NCI-H2196 (cell line): ENCODE data around the gene NT5DC4.

Source experiments
- DNase-seq: peaks from one replicate; lab custom pipeline; 2025; ENCODE audit not compliant: unreplicated experiment; lab: John Stamatoyannopoulos, UW

NT5DC4 gene

DNA sequence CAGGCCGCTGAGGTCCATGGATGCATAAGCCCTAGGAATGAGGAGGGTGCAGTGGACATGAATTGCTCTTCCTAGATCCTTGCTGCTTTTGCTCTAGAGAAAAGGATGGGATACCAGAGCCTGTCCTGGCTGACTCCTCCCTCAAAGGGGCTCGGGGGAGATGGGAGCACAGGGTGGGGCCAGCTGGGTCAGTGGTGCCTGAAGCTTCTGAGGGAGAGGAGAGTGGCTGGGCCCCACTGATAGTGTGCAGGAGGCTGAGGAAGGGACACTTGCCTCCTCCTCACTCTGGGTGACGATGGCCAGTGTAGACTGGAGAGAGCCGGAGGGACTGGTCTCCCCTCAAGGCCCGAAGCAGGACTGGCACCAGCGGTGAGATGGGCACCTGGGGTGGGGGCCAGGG is at the start of gene NT5DC4:
TSS of gene NT5DC4 (plus strand) at position 236 of the 400 bp plus-strand sequence. CDS start at position 296, 60 bp downstream.
- no peak for DNase-seq

DNA sequence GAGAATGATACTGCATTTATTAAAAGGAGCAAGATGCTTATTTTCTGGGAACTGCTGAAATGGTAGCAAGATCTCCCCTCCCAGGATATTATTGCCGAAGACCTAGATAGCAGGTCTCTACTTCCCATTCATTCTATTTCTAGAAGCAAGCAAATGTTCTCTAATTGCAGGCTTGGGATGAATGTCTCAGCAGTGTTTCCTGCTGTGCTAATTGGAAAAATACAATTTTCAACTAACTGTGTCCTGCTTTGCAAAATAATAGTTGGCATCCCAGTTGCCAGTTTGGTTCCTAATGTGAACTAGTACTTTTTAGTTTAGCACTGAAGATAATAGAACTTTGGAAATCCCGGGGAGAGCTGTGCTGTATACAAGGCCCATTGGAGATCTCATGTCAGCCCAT is 49.0 kb upstream of the NT5DC4 start:
- DNase-seq, result no peak

- DNase-seq, result no peak
Observed at GRCh38 chr2:112673008-112673407, 47.8 kb upstream of the NT5DC4 start.

- no peak for DNase-seq
Observed at GRCh38 chr2:112674229-112674628, 46.6 kb upstream of the NT5DC4 start.

DNA sequence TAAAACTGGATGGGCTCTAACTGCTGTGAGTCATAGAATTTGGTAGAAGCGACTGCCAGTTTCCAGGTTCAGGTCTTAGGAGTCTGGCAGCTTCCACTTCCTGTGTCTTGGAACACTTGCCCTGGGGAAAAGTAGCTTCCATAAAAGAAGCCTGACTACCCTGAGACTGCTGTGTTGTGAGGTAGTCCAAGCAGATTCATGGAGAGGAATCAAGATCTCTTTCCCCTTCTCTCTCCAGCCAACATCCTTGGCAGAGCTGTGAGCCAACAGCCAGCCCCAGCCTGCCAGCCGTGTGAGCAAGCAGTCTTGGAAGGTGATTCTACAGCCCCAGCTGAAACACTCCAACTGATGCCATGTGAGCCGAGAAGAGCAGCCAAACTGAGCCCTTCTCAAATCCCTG is 41.3 kb upstream of the NT5DC4 start:
- DNase-seq, result no peak

GRCh38 chr2:112680666-112681101 is 40.1 kb upstream of the NT5DC4 start:
- no peak for DNase-seq

GRCh38 chr2:112682101-112682500 is 38.7 kb upstream of the NT5DC4 start:
- DNase-seq, result no peak

DNA sequence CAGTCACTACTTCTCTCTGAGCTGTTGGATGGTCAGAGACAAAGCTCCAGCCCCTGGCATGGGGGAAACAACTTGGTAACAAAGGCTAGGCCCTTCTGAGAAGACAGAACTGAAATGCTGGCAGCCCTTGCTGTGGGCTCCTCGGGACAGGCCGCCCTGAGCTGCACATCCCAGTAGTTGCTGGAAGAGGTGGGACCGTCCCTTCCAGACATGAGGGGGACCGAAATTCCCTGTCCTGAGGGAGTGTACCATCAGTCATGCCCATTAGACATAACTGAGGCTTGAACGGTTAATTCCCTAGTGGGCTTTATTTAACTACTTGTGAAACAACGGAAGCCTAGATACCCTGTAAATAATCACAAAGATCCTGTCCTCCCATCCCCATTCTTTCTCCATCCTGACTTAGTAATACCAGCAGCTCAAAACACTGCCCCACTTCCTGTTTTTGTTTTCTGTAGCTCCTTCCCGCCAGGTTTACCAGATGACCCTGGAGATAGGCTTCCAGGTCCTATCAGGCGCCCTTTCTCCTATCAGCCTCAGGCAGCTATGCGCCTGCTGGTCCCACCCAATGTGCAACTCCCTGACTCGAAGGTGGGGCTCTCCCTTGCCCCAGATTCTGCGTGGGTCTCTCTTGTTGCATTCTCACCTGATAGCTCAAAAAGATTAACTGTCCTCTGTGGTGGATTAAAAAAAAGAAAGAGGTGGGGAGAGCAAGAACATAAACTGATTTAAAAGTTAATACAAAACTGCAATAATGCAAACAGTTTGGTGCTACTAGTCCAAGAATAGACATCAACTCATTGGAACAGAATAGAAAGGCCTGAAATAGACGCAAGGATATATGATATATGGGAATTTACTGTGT is 37.0 kb upstream of the NT5DC4 start:
- DNase-seq, result no peak

GRCh38 chr2:112684415-112684775 is 36.4 kb upstream of the NT5DC4 start:
- DNase-seq, result no peak

- no peak for DNase-seq
Observed at GRCh38 chr2:112685271-112685884, 35.4 kb upstream of the NT5DC4 start.

GRCh38 chr2:112686348-112687217 is 34.2 kb upstream of the NT5DC4 start:
- no peak for DNase-seq

DNA sequence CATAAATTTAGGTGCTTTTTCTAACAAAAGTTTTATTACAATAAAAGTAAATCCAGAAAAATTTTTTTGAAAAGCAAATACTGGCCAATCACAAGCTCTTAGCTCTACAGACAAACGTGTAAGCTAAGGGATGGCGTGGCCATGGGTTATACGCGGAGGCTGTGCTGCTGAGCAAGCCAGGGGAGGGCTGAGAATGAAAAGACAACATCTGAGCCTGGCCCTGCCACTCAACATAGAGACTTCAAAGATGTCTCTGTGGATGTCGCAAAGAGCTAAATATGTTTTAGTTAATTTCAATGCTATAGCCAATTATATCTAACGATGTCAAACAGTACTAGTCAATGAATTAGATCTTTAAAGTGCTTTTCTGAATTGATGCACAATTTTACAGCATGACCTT is 33.3 kb upstream of the NT5DC4 start:
- no peak for DNase-seq

GRCh38 chr2:112688086-112688880 is 32.5 kb upstream of the NT5DC4 start:
- no peak for DNase-seq

GRCh38 chr2:112690853-112691401 is 29.9 kb upstream of the NT5DC4 start:
- peak; percentile 64 for DNase-seq

- DNase-seq, result no peak
Observed at GRCh38 chr2:112691881-112692281, 28.9 kb upstream of the NT5DC4 start.

DNA sequence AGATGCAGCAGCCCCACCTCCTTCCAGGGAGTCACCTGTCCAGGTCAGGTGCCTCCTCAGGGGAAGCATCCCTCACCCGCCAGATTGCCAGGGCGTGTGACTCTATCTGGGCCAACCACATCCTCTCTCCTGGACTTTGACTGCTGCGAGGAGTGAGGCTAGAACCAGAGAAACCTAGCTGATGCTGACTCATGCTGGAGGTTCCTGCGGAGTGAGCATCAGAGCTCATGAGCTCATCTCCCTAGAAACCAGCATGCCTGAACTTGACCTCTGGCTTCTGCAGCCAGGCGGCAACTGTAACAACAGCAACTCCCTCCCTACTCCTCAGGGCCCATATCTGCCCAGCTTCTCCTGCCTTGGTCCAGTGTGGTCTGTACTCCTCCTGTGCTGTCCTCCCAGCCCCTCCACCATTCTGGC is 28.3 kb upstream of the NT5DC4 start:
- DNase-seq, result peak; percentile 95

DNA sequence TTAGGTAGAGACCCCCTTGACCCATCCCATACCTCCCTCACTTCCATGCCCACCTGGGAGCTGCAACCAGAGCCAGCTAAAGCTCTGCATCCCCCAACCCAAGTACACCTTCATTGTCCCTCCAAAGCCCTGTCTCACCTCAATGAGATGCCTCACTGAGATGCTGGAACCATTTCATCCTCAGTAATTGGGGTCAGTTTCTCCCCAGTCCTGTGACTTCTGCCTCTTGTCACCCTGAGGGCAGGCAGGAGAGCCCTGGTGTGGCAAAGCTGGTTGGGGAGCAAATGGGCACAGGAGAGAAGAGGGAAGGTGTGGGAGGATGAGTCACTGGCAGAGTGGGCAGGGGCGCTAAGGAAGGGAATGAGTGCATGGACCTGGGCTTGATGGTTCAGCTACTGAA is 27.9 kb upstream of the NT5DC4 start:
- DNase-seq, result no peak

- no peak for DNase-seq
Observed at GRCh38 chr2:112693596-112693995, 27.2 kb upstream of the NT5DC4 start.

DNA sequence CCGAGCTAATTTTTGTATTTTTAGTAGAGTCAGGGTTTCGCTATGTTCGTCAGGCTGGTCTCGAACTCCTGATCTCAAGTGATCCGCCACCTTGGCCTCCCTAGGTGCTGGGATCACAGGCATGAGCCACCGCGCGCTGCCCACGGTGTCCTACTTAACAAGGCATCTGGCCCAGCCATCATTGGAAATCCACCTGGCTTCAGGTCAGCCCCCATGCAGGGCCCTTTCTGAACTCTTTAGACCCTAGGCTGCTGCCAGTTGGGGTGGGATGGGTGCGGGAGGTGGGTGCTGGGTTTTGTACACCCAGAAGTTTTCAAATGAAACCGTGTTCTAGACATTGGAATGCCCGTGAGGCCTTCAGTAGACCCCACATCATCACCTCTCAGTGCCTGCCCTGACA is 26.6 kb upstream of the NT5DC4 start:
- DNase-seq, result no peak

DNA sequence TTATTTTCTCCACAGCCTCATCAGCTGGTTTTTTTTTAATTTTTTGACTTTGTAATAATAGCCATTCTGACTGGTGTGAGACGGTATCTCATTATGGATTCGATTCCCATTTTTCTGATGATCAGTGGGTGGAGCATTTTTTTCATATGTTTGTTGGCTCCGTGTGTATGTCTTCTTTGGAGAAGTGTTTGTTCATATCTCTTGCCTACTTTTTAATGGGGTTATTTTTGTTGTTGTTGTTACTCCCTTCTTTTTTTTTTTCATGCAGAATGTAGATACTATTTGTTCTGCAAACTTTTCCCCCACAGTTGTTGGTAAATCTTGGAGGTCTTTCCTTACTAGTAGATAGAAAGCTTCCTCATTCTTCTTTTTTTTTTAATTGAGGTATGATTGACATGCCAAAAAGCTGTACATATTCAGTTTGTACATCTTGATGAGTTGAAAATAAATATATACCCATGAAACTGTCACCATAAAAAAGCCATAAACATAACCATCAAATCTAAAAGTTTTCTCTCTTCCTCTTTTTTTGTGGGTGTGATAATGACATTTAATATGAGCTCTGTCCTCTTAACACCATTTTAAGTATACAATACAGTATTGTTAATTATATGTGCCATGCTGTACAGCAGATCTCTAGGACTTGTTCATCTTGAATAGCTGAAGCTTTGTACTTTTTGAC is 21.8 kb upstream of the NT5DC4 start:
- DNase-seq, result no peak
